IPS-15b (cell line): ENCODE results near the gene ZBTB16.

Experiments used
- H3K27me3 ChIP-seq: one replicate; pipeline ENCODE4 v1.6.1; 2013; ENCODE audit warnings: low read length; ENCODE audit not compliant: control insufficient read depth, insufficient read depth
- H3K36me3 ChIP-seq: one replicate; pipeline ENCODE4 v1.6.1; 2013; ENCODE audit warnings: low read length; ENCODE audit not compliant: control insufficient read depth, insufficient read depth
- H3K4me1 ChIP-seq: one replicate; pipeline ENCODE4 v1.6.1; 2013; ENCODE audit warnings: mild to moderate bottlenecking, low read length; ENCODE audit not compliant: control insufficient read depth, insufficient read depth
- H3K4me3 ChIP-seq: one replicate; pipeline ENCODE4 v1.5.1; 2013; ENCODE audit warnings: low read depth, low read length
- H3K9ac ChIP-seq: one replicate; pipeline ENCODE4 v1.6.1; 2013; ENCODE audit warnings: low read depth, mild to moderate bottlenecking, low read length
- H3K9me3 ChIP-seq: one replicate; pipeline ENCODE4 v1.6.1; 2013; ENCODE audit warnings: mild to moderate bottlenecking, low read length; ENCODE audit not compliant: control insufficient read depth, insufficient read depth

ZBTB16 gene

DNA sequence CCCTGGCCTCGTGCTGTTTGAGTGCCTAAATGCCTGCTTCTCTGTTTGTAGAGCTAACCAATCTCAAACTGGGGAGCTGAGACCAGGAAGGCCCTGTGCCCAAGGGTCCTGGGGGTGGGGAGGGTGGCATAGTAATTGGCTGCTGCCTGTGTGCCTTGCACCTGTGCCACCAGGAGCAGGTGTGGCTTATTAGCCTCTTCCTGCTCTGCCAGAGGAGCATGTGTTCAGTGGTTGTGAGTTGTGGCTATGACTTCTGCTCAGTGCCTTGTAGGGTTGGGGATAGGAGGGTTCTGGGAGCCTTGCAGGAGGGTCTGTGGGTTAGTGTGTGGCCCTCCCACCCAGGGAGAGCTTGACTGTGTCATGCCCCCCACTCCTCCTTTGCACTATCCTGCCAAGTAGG is 109.2 kb downstream of the ZBTB16 start:
- H3K27me3 ChIP-seq, result no peaks in the 10 kb centered on the region
- no peaks in the 10 kb centered on the region for H3K9me3 ChIP-seq
- no peak overlapping the region for H3K4me3 ChIP-seq
- H3K36me3 ChIP-seq, result no peaks in the 10 kb centered on the region
- H3K9ac ChIP-seq, result no peak overlapping the region
- H3K4me1 ChIP-seq, result peaks cover 4% of the 10 kb centered on the region

DNA sequence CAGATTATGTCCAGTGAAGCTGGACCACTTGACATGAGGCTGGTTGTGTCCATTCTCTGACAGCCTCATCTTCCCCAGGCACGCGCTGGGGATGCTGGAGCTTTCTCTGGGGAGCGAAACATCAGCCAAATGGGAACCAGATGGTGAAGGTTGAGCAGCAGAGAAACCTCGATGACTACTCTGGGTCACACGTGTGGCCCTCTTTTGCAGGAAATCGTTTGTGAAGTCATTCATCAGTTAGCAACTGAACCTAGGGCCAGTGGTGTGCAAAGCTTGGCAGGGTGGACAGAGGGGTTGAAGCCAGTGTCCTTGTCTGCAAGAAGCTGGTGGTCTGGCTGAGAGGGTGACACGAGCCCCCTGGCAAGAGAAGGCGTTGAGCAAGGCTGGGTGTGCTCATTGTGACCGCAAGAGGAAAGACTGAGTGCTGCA is 109.8 kb downstream of the ZBTB16 start:
- Histone ChIP-seq H3K9me3 (no peaks in the 10 kb centered on the region), H3K36me3 (no peaks in the 10 kb centered on the region), H3K4me3 (no peak overlapping the region), H3K27me3 (no peaks in the 10 kb centered on the region), H3K4me1 (peaks cover 4% of the 10 kb centered on the region), H3K9ac (no peak overlapping the region)

GRCh38 chr11:114169821-114170220 is 110.3 kb downstream of the ZBTB16 start:
- H3K9ac ChIP-seq, result no peak overlapping the region
- no peaks in the 10 kb centered on the region for H3K36me3 ChIP-seq
- H3K4me1 ChIP-seq, result peaks cover 4% of the 10 kb centered on the region
- no peaks in the 10 kb centered on the region for H3K9me3 ChIP-seq
- no peaks in the 10 kb centered on the region for H3K27me3 ChIP-seq
- H3K4me3 ChIP-seq, result no peak overlapping the region

GRCh38 chr11:114170226-114170625 is 110.7 kb downstream of the ZBTB16 start:
- Histone ChIP-seq H3K36me3 (no peaks in the 10 kb centered on the region), H3K4me1 (peaks cover 4% of the 10 kb centered on the region), H3K4me3 (no peak overlapping the region), H3K9me3 (no peaks in the 10 kb centered on the region), H3K9ac (no peak overlapping the region), H3K27me3 (no peaks in the 10 kb centered on the region)

GRCh38 chr11:114171257-114172054 is 111.9 kb downstream of the ZBTB16 start:
- Histone ChIP-seq H3K9me3 (no peaks in the 10 kb centered on the region), H3K9ac (no peak overlapping the region), H3K4me3 (no peak overlapping the region), H3K27me3 (no peaks in the 10 kb centered on the region), H3K36me3 (no peaks in the 10 kb centered on the region), H3K4me1 (peaks cover 4% of the 10 kb centered on the region)

- no peaks in the 10 kb centered on the region for H3K27me3 ChIP-seq
- H3K4me1 ChIP-seq, result peaks cover 2% of the 10 kb centered on the region
- H3K4me3 ChIP-seq, result no peak overlapping the region
- no peaks in the 10 kb centered on the region for H3K9me3 ChIP-seq
- H3K36me3 ChIP-seq, result no peaks in the 10 kb centered on the region
- H3K9ac ChIP-seq, result no peak overlapping the region
These were observed 112.7 kb downstream of the ZBTB16 start for GRCh38 chr11:114172055-114172861.

GRCh38 chr11:114172871-114173444 is 113.4 kb downstream of the ZBTB16 start:
- H3K4me3 ChIP-seq, result no peak overlapping the region
- no peaks in the 10 kb centered on the region for H3K27me3 ChIP-seq
- H3K9me3 ChIP-seq, result no peaks in the 10 kb centered on the region
- H3K4me1 ChIP-seq, result peaks cover under 1% of the 10 kb centered on the region
- no peaks in the 10 kb centered on the region for H3K36me3 ChIP-seq
- no peak overlapping the region for H3K9ac ChIP-seq

GRCh38 chr11:114173843-114174242 is 114.3 kb downstream of the ZBTB16 start:
- Histone ChIP-seq H3K9ac (no peak overlapping the region), H3K4me1 (no peaks in the 10 kb centered on the region), H3K36me3 (no peaks in the 10 kb centered on the region), H3K4me3 (no peak overlapping the region), H3K9me3 (no peaks in the 10 kb centered on the region), H3K27me3 (no peaks in the 10 kb centered on the region)

DNA sequence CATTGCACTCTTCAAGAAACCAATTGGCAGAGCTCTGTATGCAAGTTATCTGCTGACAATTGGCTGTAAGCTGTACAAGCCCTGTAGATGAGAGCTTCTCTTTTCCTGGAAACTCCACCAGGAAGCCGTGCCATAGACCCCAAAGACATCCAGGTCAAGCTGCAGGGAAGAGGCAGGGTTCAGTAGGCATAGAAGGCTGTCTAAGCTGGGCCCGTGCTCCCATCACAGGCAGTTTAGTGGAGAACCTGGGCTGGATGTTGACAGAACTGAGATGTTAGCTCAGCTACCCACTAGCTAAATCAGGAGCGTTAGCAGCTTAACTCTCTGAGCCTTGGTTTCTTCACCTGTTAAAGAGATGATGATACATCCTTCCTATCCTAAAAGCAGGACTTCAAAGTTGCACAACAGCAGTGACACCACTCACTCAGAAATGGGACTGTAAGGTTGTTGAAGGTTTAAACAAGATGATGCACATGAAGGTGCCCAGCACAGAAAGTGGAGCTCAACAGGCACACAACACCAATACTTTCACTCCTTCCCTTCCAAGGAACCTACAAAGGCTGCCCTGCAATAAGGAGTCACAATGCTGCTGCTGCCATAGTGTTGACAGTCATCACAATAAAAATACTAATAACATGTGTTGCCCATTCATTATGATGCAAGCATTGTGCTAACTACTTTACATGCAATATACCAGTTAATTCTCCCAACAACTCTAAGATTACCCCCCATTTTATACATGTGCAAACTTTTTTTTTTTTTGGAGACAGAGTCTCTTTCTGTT is 115.4 kb downstream of the ZBTB16 start:
- Histone ChIP-seq H3K4me3 (no peak overlapping the region), H3K36me3 (no peaks in the 10 kb centered on the region), H3K4me1 (no peaks in the 10 kb centered on the region), H3K27me3 (no peaks in the 10 kb centered on the region), H3K9me3 (no peaks in the 10 kb centered on the region), H3K9ac (no peak overlapping the region)

DNA sequence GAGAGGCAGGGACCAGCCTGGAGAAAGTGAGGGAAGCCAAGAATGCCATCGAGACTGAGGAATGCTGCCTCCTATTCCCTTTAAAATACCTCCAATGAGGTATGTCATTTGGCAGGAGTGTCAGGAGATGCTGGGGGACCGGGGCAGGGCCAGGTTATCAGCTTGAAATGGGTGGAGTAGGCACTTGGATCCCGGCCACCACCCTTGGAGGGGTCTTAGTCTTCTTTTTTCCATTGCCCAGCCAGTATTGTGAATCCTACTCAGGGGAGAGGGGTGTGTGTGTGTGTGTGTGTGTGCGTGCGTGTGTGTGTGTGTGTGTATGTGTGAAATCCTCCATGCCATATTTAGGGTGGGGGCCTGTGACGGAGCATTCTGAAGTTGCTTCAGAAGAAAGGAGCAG is 116.2 kb downstream of the ZBTB16 start:
- no peaks in the 10 kb centered on the region for H3K9me3 ChIP-seq
- no peaks in the 10 kb centered on the region for H3K27me3 ChIP-seq
- H3K36me3 ChIP-seq, result no peaks in the 10 kb centered on the region
- no peaks in the 10 kb centered on the region for H3K4me1 ChIP-seq
- H3K9ac ChIP-seq, result no peak overlapping the region
- no peak overlapping the region for H3K4me3 ChIP-seq

DNA sequence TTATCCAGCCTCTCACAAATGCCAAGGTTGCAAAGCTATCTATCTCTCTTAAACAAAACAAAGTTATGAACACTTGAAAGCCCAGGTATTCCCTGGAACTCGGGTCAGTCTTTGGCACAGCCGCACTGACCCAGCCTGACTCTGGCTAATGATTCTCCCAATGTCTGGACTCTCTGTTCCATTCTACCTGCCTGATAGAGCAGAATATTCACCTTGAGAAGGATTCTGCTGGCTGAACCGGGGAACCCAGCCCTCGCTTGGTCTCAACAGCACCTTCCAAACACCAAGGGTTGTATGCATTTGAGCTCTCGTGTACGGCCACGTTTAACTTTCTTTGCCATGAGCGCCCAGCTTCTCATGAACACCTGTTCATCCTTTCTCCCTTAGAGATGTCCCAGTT is 116.8 kb downstream of the ZBTB16 start:
- H3K36me3 ChIP-seq, result no peaks in the 10 kb centered on the region
- H3K27me3 ChIP-seq, result no peaks in the 10 kb centered on the region
- H3K4me3 ChIP-seq, result no peak overlapping the region
- H3K4me1 ChIP-seq, result no peaks in the 10 kb centered on the region
- H3K9ac ChIP-seq, result no peak overlapping the region
- H3K9me3 ChIP-seq, result no peaks in the 10 kb centered on the region
